ENCODE measurements around the gene RALY. TPM values are rescaled to one million over a fixed set of nuclear protein-coding genes. Genes with fewer than 3 reads are reported as not detected.

The RALY gene
- total and polyA plus RNA-seq, 3 donors from 2014 or later = 184 to 247 (median 224) TPM

GRCh38 chr20:34084227-34084923 lies 90.7 kb downstream of the RALY start:
- H3K9me3 ChIP-seq = no peaks in the 10 kb centered on the region
- intact Hi-C loops (cut with DNase I; ENCODE audit: low total_unique reads) = no loop called here
- no peaks in the 10 kb centered on the region for H3K36me3 ChIP-seq (ENCODE audit: low read depth, missing control alignments)
- peak overlapping the region in 1 of 2 donors; percentile 26 for H3K27ac ChIP-seq
- peaks cover 9% of the 10 kb centered on the region for H3K4me1 ChIP-seq
- WGBS, 2 donors = 81 to 90% methylated on average over 9 of the region's 9 CpGs
- TF ChIP-seq CTCF (IDR thresholded peaks at IDR 0.05) (no peak), POLR2A (IDR thresholded peaks at IDR 0.05) (no peak)
- no peaks in the 10 kb centered on the region for H3K27me3 ChIP-seq
- H3K4me3 ChIP-seq = no peak overlapping the region
- DNase-seq = no peak

GRCh38 chr20:34085544-34086040 lies 91.9 kb downstream of the RALY start:
- 68 to 83% methylated on average over 5 of the region's 5 CpGs for WGBS, 2 donors
- Histone ChIP-seq H3K27ac (no peak overlapping the region), H3K4me3 (no peak overlapping the region), H3K36me3 (ENCODE audit: low read depth, missing control alignments) (no peaks in the 10 kb centered on the region), H3K4me1 (peaks cover 9% of the 10 kb centered on the region), H3K9me3 (no peaks in the 10 kb centered on the region), H3K27me3 (no peaks in the 10 kb centered on the region)
- intact Hi-C loops (cut with DNase I; ENCODE audit: low total_unique reads) = no loop called here
- TF ChIP-seq POLR2A (IDR thresholded peaks at IDR 0.05) (no peak), CTCF (IDR thresholded peaks at IDR 0.05) (no peak)
- DNase-seq = no peak

GRCh38 chr20:34088305-34089174 lies 94.8 kb downstream of the RALY start:
- DNase-seq = no peak
- WGBS, 2 donors = 82 to 86% methylated on average over 15 of the region's 15 CpGs
- Histone ChIP-seq H3K36me3 (ENCODE audit: low read depth, missing control alignments) (no peaks in the 10 kb centered on the region), H3K4me1 (peaks cover under 1% of the 10 kb centered on the region), H3K4me3 (no peak overlapping the region), H3K9me3 (no peaks in the 10 kb centered on the region), H3K27me3 (no peaks in the 10 kb centered on the region), H3K27ac (peak overlapping the region in 1 of 2 donors; percentile 13)
- intact Hi-C loops (cut with DNase I; ENCODE audit: low total_unique reads) = no loop called here
- TF ChIP-seq CTCF (IDR thresholded peaks at IDR 0.05) = no peak
- no peak for TF ChIP-seq POLR2A (IDR thresholded peaks at IDR 0.05)

GRCh38 chr20:34089175-34089479 lies 95.4 kb downstream of the RALY start:
- no peak overlapping the region for H3K27ac ChIP-seq
- DNase-seq = peak; percentile 47
- H3K9me3 ChIP-seq = no peaks in the 10 kb centered on the region
- no peaks in the 10 kb centered on the region for H3K4me1 ChIP-seq
- no peak for TF ChIP-seq CTCF (IDR thresholded peaks at IDR 0.05)
- no peak for TF ChIP-seq POLR2A (IDR thresholded peaks at IDR 0.05)
- no peaks in the 10 kb centered on the region for H3K27me3 ChIP-seq
- H3K36me3 ChIP-seq (ENCODE audit: low read depth, missing control alignments) = no peaks in the 10 kb centered on the region
- H3K4me3 ChIP-seq = no peak overlapping the region
- 75 to 88% methylated on average over 3 to 5 of the region's 5 CpGs for WGBS, 2 donors
- intact Hi-C loops (cut with DNase I; ENCODE audit: low total_unique reads) = no loop called here

Measured in testis (tissue), 3 donors.